HG02870 (cell line): ENCODE data around the gene LMO7.
"Not testable (repeated sequence)": the region's sequence is repeated elsewhere in the genome, so short reads cannot be mapped to it uniquely, and the experiment has no call there.

Experiments
- ATAC-seq: cut with Tn5 transposase; IDR thresholded peaks from one replicate; pipeline ENCODE4 v1.9.1; 2021; ENCODE audit warnings: mild to moderate bottlenecking, moderate library complexity; ENCODE audit not compliant: unreplicated experiment

Gene LMO7

DNA sequence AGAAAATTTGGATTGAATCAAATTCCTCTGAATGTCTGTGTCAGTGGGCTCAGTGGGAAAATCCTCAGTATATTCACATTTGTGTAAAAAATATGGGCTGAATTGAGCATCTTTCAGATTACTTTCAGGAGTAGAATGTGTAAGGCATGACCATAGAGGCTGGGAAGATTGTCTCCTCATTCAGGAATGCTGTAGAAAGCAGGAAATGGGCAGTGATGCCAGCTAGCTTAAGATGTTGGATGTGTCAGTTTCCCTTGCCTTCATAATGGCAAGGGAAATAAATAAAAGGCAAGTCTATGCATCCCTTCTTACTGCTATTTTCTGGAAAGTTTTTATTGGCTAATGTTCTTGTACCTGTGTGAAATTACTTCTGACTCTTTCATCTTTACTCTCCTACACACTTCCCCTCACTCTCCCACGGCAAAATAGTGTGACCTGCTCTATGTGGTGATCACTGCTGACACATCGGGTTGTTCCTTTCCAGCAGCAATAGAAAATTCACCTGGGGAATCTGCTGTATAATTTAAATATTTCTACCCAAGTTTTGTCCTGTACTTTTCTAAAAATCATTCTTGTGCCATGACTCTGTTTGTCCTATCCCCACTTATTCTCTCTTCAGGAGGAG, 103.2 kb downstream of the LMO7 start:
- peak; percentile 74 for ATAC-seq

DNA sequence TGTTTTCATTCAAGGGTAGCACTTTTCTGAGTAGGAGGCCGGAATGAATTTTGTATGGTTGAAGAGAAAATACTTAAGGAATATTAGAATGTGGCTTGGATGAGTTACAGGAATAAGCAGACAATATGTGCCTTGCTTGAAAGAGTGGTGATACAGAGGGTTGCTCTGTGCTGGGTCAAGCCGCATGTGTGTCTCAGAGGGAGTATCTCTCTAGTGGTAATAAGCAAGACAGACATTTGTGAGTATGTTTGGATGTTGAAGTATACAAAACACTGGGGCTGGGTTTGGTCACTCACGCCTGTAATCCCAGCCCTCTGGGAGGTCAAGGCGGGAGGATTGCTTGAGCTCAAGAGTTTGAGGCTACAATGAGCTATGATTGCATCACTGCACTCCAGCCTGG, 103.9 kb downstream of the LMO7 start:
- no peak for ATAC-seq

DNA sequence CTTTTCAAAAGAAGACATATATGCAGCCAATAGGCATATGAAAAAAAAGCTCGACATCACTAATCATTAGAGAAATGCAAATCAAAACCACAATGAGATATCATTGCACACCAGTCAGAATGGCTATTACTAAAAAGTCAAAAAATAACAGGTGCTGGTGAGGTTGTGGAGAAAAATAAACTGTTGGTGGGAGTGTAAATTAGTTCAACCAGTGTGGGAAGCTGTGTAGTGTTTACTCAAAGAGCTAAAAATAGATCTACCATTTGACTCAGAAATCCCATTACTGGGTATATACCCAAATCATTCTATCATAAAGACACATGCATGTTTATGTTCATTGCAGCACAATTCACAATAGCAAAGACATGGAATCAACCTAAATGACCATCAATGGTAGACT, 106.9 kb downstream of the LMO7 start:
- not testable (repeated sequence) for ATAC-seq

- no peak for ATAC-seq
Observed at GRCh38 chr13:75744127-75744526, 108.0 kb downstream of the LMO7 start.

- no peak for ATAC-seq
Observed at GRCh38 chr13:75745387-75745786, 109.3 kb downstream of the LMO7 start.

DNA sequence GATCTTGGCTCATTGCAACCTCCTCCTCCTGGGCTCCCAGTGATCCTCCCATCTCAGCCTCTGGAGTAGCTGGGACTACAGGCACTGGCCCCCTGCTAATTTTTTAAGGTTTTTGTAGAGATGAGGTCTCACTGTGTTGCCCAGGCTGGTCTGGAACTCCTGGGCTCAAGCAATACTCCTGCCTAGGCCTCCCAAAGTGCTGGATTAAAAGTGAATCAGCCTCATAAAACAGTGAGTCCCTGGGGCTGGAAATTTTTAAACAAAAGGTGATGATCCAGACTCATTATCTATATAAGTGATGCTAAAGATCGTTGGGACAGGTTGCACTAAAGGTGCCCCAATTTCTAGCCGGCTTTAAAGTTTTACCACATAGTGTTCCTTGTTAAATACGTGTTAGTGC, 112.7 kb downstream of the LMO7 start:
- no peak for ATAC-seq

DNA sequence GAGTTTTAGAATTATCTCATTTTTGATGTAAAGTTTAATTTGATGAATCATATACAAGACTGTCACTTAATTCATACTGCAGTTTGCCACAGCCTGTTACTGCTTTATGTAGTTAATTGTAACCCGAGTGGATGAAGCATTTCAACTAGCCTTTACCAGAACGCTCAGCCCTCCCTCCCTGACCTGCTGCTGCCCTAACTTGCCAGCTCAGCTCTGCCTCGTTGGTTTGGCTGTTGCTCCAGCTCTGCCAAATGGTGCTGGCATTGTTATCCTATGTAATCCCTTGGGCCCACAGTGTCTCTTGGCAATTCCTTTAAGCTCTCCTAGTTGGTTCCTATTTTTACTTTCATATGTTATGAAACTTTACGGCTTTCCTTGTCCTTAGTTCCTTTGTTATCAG, 113.3 kb downstream of the LMO7 start:
- no peak for ATAC-seq

GRCh38 chr13:75751350-75751749, 115.2 kb downstream of the LMO7 start:
- ATAC-seq, result no peak

GRCh38 chr13:75752826-75753225, 116.7 kb downstream of the LMO7 start:
- ATAC-seq, result no peak

GRCh38 chr13:75754936-75755335, 118.8 kb downstream of the LMO7 start:
- no peak for ATAC-seq

- ATAC-seq, result no peak
Observed at GRCh38 chr13:75757336-75757735, 121.2 kb downstream of the LMO7 start.

DNA sequence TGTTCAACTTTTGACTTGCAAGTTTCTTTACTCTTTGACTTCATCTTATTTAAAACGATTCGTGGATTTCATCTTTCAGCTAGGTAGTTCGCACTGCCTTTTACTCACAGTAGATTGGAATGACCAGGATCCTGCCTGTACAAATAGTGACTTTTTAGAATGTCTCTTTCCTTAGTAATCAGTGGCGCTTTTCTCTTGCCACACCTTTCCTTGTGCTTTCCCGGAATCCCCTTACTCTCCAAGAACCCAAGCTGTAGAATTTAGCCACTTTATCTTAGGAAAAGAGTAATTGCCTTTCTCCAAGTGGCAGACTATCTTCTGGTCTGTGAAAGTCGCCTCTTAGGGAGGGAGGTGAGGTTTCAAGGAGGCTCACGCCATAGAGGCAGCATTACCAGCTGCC, 123.4 kb downstream of the LMO7 start:
- no peak for ATAC-seq

DNA sequence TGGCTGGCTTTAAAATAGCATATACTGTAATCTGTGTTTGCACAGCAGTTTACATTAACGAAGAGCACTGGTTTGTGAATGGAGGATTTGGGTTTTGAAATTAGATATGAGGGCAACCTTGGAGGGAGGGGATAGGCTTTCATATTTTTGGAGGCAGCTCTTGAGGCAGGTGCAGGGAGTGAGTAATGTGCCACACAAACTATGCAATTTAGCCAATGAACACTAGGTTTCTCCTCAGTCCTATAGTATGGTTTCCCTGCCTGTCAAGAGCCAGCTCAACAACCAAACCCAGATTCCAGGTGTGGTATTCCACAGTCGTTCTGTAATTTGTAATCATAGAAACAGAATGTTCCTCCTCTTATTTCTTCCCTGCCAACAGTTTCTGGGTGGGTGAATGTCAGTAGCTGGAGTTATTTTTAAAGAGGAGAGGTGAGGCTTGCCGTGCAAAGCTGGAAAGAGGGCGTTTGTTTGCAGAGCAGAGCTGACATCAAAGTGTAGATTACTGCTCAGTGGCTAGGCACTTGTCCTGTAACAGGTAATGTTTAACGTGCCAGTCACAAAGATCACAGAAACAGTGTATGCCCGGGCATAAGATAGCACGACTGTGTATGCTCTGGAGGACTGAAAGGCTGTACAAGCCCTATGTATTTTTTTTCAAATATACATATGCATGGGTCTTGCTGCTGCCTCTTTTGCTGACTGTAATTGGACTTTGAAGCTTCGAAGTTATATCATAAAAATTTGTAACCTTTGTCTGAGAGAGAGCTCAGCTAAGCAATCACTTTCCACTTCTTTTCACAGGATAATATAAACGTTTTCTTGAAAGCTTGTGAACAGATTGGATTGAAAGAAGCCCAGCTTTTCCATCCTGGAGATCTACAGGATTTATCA, 124.2 kb downstream of the LMO7 start:
- ATAC-seq, result peak; percentile 41

DNA sequence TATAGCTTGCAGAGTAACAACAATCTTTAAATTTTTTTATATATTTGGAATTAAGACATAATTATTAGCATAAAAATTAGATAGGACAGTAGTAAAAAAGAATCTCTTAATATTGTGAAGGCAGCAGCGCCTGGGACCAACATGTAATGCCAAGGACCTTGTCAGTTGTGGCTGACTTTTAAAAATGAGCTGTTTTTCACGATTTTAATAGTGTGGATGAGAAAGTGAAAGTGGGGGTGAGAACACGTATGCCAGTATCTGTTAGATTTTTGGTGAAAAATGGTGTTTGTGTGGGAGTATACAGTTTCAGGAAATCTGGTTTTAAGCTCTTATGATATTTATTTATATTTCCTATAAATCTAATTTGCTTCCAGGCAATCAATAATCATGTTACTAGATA, 125.2 kb downstream of the LMO7 start:
- peak; percentile 23 for ATAC-seq

- peak; percentile 93 for ATAC-seq
Observed at GRCh38 chr13:75762076-75762937, 126.2 kb downstream of the LMO7 start.

GRCh38 chr13:75762955-75763354, 126.8 kb downstream of the LMO7 start:
- no peak for ATAC-seq

GRCh38 chr13:75763512-75763911, 127.4 kb downstream of the LMO7 start:
- ATAC-seq, result no peak

- no peak for ATAC-seq
Observed at GRCh38 chr13:75764251-75764925, 128.3 kb downstream of the LMO7 start.

- no peak for ATAC-seq
Observed at GRCh38 chr13:75764926-75765310, 128.8 kb downstream of the LMO7 start.

DNA sequence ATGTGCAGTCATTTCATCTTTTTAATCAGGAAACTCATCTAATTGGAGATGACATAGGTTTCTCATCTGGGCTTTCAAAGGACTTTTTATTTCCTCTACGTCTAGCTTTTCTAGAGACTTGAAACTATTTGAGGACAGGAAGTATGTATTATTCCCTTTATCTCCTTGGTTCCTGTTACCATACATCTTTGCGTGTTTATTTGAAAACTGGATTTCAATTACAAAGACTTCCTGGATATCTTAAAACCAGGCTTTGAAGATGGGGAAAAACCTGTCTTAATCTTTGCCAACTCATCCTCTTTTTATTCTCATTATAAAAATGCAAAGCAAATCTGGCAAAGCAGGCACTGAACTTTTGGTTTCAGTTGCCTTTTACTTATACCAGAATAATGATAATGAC, 130.5 kb downstream of the LMO7 start:
- no peak for ATAC-seq
